GM12878 (cell line): ENCODE results near the gene SETD1B.

Experiments used
- HDAC2 ChIP-seq: fragments of 200-600 bp; sonication (generic); IDR thresholded peaks from 2 replicates; pipeline ENCODE4 v1.6.1; 2017
- IKZF2 ChIP-seq, 2 experiments: fragments of 450-650 bp; IDR thresholded peaks; 2 replicates each; pipeline ENCODE4 v1.6.1; 2017; ENCODE audit warnings: mild to moderate bottlenecking in 2 of 2, moderate library complexity in 2 of 2
- POLR2A ChIP-seq: IDR thresholded peaks from 2 replicates; pipeline ENCODE4 v1.6.1; 2011; ENCODE audit warnings: low read depth, mild to moderate bottlenecking, low read length
- RCOR1 ChIP-seq: conservative IDR thresholded peaks from 2 replicates; pipeline ENCODE4 v1.6.1; 2012; ENCODE audit warnings: low read depth, low read length, improper control_type of control experiment
- SP1 ChIP-seq: IDR thresholded peaks from one replicate; pipeline ENCODE4 v1.6.1; 2011; ENCODE audit warnings: low read depth, low read length
- ZZZ3 ChIP-seq: IDR thresholded peaks from 2 replicates; pipeline ENCODE4 v1.6.1; 2011; ENCODE audit warnings: low read depth; ENCODE audit not compliant: control insufficient read depth, insufficient read length
- TF ChIP-seq, protein P1 (sequence below), 3 experiments: IDR thresholded peaks in 2 of 3; conservative IDR thresholded peaks in 1 of 3; 2 replicates each; pipeline ENCODE4 v1.5.1; 2011; ENCODE audit warnings: low read depth in 3 of 3, low read length in 3 of 3, mild to moderate bottlenecking in 3 of 3, control low read depth in 2 of 3, moderate library complexity in 2 of 3, inconsistent platforms in 1 of 3, mixed read lengths in 1 of 3; ENCODE audit not compliant: control insufficient read depth in 2 of 3, insufficient read depth in 1 of 3; ENCODE audit errors: extremely low read depth in 1 of 3

DNA sequence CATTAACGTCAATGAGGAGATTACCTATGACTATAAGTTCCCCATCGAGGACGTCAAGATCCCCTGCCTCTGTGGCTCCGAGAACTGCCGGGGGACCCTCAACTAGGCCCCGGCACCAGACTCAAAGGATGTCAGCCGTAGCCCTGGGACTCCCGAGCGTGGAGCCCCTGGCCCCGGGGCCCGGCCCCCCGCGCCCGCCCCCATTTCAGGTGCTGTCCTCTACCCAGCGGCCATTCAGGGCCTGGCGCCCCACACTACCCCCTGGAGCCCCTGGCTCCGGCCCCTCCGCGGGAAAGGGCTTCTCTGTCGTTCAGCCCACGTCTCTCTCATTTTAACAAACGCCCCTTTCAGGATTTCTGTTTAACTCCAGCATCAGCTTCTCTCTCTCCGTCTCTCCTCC is 26.3 kb downstream of the SETD1B start:
- TF ChIP-seq POLR2A, result no peak
- TF ChIP-seq, protein P1, sequence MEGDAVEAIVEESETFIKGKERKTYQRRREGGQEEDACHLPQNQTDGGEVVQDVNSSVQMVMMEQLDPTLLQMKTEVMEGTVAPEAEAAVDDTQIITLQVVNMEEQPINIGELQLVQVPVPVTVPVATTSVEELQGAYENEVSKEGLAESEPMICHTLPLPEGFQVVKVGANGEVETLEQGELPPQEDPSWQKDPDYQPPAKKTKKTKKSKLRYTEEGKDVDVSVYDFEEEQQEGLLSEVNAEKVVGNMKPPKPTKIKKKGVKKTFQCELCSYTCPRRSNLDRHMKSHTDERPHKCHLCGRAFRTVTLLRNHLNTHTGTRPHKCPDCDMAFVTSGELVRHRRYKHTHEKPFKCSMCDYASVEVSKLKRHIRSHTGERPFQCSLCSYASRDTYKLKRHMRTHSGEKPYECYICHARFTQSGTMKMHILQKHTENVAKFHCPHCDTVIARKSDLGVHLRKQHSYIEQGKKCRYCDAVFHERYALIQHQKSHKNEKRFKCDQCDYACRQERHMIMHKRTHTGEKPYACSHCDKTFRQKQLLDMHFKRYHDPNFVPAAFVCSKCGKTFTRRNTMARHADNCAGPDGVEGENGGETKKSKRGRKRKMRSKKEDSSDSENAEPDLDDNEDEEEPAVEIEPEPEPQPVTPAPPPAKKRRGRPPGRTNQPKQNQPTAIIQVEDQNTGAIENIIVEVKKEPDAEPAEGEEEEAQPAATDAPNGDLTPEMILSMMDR (IDR thresholded peaks at IDR 0.05 in 2 of 3, conservative IDR thresholded peaks at IDR 0.05 in 1 of 3; ENCODE audit: control insufficient read depth in 2 of 3, extremely low read depth in 1 of 3, insufficient read depth in 1 of 3, low read depth in 3 of 3, low read length in 3 of 3), result no peak
- no peak for TF ChIP-seq HDAC2
- TF ChIP-seq SP1, result no peak
- no peak for TF ChIP-seq RCOR1
- no peak for TF ChIP-seq IKZF2 (IDR thresholded peaks at IDR 0.05)
- TF ChIP-seq ZZZ3, result no peak
